GM12891 (cell line): Measurements from ENCODE around the gene TRIM36.

Source experiments
- PAX5 ChIP-seq: IDR thresholded peaks from 2 replicates; pipeline ENCODE4 v1.6.1; 2011; ENCODE audit warnings: low read length, moderate library complexity, mild to moderate bottlenecking; ENCODE audit not compliant: insufficient read depth, severe bottlenecking
- POLR2A ChIP-seq: IDR thresholded peaks from 2 replicates; pipeline ENCODE4 v1.6.1; 2011; ENCODE audit warnings: low read depth, low read length, control low read depth
- POLR2AphosphoS5 ChIP-seq: IDR thresholded peaks from 2 replicates; pipeline ENCODE4 v1.6.1; 2011; ENCODE audit warnings: low read depth, low read length, control low read depth
- POU2F2 ChIP-seq: IDR thresholded peaks from 2 replicates; pipeline ENCODE4 v1.6.1; 2011; ENCODE audit warnings: low read depth, mild to moderate bottlenecking, control low read depth, low read length, moderate library complexity
- SPI1 ChIP-seq: IDR thresholded peaks from 2 replicates; pipeline ENCODE4 v1.6.1; 2011; ENCODE audit warnings: low read depth, low read length, control low read depth
- TAF1 ChIP-seq: IDR thresholded peaks from 2 replicates; pipeline ENCODE4 v1.6.1; 2011; ENCODE audit warnings: low read depth, low read length, control low read depth

GRCh38 chr5:115124741-115125140, 45.0 kb downstream of the TRIM36 start:
- TF ChIP-seq POLR2A (no peak), POLR2AphosphoS5 (no peak), POU2F2 (no peak), TAF1 (no peak), SPI1 (no peak), PAX5 (no peak)
